Smooth muscle cell (in vitro differentiated cells): ENCODE results near the gene TMEM221. TPM values are rescaled to one million over a fixed set of nuclear protein-coding genes. Genes with fewer than 3 reads are reported as not detected.

Experiments
- DNase-seq: peaks from one replicate; lab custom pipeline; 2025; ENCODE audit not compliant: unreplicated experiment; lab: John Stamatoyannopoulos, UW
- H2AFZ ChIP-seq: fragments of 200-600 bp; sonication (generic); 2 replicates; pipeline ENCODE4 v1.6.0; 2016; ENCODE audit warnings: antibody characterized with exemption, low read depth, mild to moderate bottlenecking
- H3F3A ChIP-seq: fragments of 200-600 bp; sonication (generic); 2 replicates; pipeline ENCODE4 v1.6.0; 2017; ENCODE audit warnings: antibody characterized with exemption, low read depth
- H3K27ac ChIP-seq: fragments of 200-600 bp; sonication (generic); 2 replicates; pipeline ENCODE4 v1.5.1; 2016; ENCODE audit warnings: low read depth, mild to moderate bottlenecking
- H3K27me3 ChIP-seq: fragments of 200-600 bp; sonication (generic); 2 replicates; pipeline ENCODE4 v1.6.1; 2016; ENCODE audit warnings: low read depth, mild to moderate bottlenecking
- H3K36me3 ChIP-seq: fragments of 200-600 bp; sonication (generic); 2 replicates; pipeline ENCODE4 v1.5.1; 2016; ENCODE audit warnings: low read depth
- H3K4me1 ChIP-seq: fragments of 200-600 bp; sonication (generic); 2 replicates; pipeline ENCODE4 v1.5.1; 2016; ENCODE audit warnings: low read depth
- H3K4me2 ChIP-seq: fragments of 200-600 bp; sonication (generic); 2 replicates; pipeline ENCODE4 v1.6.0; 2016; ENCODE audit warnings: mild to moderate bottlenecking
- H3K4me3 ChIP-seq: fragments of 200-600 bp; sonication (generic); 2 replicates; pipeline ENCODE4 v1.5.1; 2016; ENCODE audit warnings: mild to moderate bottlenecking
- H3K79me2 ChIP-seq: fragments of 200-600 bp; sonication (generic); 2 replicates; pipeline ENCODE4 v1.6.0; 2016; ENCODE audit warnings: low read depth, mild to moderate bottlenecking
- H3K9ac ChIP-seq: fragments of 200-600 bp; sonication (generic); 2 replicates; pipeline ENCODE4 v1.6.0; 2016; ENCODE audit warnings: low read depth
- H3K9me3 ChIP-seq: fragments of 200-600 bp; sonication (generic); replicated peaks from 2 replicates; pipeline ENCODE4 v1.5.1; 2016; ENCODE audit warnings: low read depth
- H4K20me1 ChIP-seq: fragments of 200-600 bp; sonication (generic); 2 replicates; pipeline ENCODE4 v1.6.0; 2016; ENCODE audit warnings: low read depth
- WGBS: methylation state at CpG from one replicate; pipeline ENCODE4 v1.1.7; 2016; ENCODE audit warnings: low lambda C conversion rate; 5-methylcytosine and 5-hydroxymethylcytosine counted together
- polyA plus RNA-seq: library from polyadenylated mRNA; unstranded; fragments of >200 nt; fragmentation: Nextera tagmentation; extraction: Ambion mirVana; gene quantifications from 2 replicates; pipeline ENCODE4 v1.2.1, GENCODE V29; 2016
- total RNA-seq: library from RNA; depleted of rRNA; stranded (reverse); fragments of >200 nt; gene quantifications from 2 replicates; pipeline ENCODE4 v1.2.3, GENCODE V29; 2014
- TF ChIP-seq, protein P1 (sequence below): fragments of 200-600 bp; sonication (generic); IDR thresholded peaks from 2 replicates; pipeline ENCODE4 v1.5.1; 2017; ENCODE audit warnings: borderline replicate concordance, mild to moderate bottlenecking, antibody characterized with exemption; ENCODE audit not compliant: insufficient read depth, poor library complexity, severe bottlenecking

Gene TMEM221
- total and polyA plus RNA-seq, 2 experiments from 2014 or later: 0.31 to 0.63 TPM

DNA sequence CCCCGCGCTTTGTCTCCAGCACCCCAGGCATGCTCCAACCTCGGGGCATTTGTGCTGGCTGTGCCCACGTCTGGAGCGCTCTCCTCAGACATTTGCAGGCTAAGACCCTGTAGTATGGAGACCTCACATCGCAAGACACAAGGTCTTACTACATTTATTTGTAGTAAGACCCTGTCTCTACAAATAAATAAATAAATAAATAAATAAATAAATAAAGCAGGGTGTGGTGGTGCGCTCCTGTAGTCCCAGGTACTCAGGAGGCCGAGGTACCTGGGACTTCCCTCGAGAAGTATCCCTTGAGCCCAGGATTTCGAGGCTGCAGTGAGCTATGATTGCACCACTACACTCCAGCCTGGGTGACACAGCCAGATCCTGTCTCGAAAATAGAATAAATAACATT, 7.7 kb upstream of the TMEM221 start:
- Histone ChIP-seq H3K9ac (no peak overlapping the region), H3K4me2 (no peak overlapping the region), H3K9me3 (no peaks in the 10 kb centered on the region), H2AFZ (no peak overlapping the region), H3K4me3 (no peak overlapping the region), H3K27me3 (peaks cover 48% of the 10 kb centered on the region), H3K79me2 (no peaks in the 10 kb centered on the region), H3K4me1 (no peaks in the 10 kb centered on the region), H3K36me3 (no peaks in the 10 kb centered on the region), H3F3A (no peaks in the 10 kb centered on the region), H3K27ac (no peak overlapping the region), H4K20me1 (no peaks in the 10 kb centered on the region)
- TF ChIP-seq, protein P1, sequence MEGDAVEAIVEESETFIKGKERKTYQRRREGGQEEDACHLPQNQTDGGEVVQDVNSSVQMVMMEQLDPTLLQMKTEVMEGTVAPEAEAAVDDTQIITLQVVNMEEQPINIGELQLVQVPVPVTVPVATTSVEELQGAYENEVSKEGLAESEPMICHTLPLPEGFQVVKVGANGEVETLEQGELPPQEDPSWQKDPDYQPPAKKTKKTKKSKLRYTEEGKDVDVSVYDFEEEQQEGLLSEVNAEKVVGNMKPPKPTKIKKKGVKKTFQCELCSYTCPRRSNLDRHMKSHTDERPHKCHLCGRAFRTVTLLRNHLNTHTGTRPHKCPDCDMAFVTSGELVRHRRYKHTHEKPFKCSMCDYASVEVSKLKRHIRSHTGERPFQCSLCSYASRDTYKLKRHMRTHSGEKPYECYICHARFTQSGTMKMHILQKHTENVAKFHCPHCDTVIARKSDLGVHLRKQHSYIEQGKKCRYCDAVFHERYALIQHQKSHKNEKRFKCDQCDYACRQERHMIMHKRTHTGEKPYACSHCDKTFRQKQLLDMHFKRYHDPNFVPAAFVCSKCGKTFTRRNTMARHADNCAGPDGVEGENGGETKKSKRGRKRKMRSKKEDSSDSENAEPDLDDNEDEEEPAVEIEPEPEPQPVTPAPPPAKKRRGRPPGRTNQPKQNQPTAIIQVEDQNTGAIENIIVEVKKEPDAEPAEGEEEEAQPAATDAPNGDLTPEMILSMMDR: no peak
- no peak for DNase-seq
- WGBS: 75% methylated on average over 11 of the region's 11 CpGs

DNA sequence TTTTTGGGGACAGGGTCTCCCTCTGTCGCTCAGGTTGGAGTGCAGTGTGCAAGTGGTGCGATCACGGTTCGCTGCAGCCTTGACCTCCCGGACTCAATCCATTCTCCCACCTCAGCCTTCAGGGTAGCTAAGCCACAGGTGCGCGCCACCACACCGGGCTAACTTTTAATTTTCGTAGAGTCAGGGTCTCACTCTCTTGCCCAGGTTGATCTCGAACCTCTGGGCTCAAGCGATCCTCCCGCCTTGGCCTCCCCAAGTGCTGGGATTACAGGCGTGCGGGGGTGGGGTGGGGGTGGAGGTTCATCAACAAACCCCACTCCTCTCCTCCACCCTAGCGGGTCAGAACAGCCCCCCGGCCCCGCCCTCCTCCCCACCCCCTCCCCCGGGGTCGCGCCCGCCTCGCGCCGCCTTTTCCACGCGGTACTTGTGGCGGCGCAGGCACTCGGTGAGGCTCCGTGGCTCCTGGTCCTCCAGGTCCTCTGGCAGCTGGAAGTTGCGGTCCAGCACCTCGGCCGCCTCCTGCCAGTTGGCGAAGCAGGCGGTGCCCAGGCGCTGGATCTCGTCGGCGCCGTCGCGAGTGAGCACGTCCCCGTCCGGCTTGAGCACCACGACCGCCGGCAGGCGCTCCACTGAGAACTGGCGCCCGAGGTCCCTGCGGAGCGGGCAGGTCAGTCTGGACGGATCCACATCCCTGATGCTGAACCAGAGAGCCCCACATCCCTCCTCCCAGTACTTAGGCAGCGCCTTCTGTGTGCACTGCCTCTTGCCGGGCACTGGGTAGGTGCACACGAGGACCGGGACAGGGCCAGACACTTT, 7.0 kb upstream of the TMEM221 start:
- Histone ChIP-seq H3K9me3 (no peaks in the 10 kb centered on the region), H3K27me3 (peaks cover 48% of the 10 kb centered on the region), H3K36me3 (no peaks in the 10 kb centered on the region), H3K4me3 (no peak overlapping the region), H3K79me2 (no peaks in the 10 kb centered on the region), H3F3A (no peaks in the 10 kb centered on the region), H3K4me2 (no peak overlapping the region), H3K4me1 (no peaks in the 10 kb centered on the region), H4K20me1 (no peaks in the 10 kb centered on the region), H3K27ac (no peak overlapping the region), H2AFZ (no peak overlapping the region), H3K9ac (no peak overlapping the region)
- no peak for DNase-seq
- 36% methylated on average over 40 of the region's 58 CpGs for WGBS
- TF ChIP-seq, protein P1: no peak

DNA sequence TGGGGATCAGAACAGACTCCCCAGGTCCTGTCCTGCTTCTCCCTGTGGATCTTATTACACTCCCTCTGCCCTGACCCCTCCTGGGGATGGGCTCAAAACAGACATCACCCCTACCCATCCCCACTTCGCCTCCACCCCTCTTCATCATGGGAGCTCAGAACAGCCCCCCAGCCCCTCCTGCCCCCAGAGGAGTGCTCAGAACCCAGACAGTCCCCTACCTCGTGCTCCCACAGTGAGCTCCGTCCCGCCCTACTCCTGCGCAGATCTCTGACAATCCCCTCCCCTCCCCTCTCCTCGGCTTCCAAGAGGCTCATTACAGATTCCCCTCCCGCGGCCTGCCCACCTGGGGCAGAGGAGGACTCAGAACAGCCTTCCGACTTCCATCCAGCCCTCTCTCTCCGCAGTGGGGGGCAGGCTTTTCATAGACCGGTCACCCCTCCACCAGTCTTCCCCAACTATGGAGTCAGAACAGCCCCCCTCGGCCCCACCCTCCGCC, 6.2 kb upstream of the TMEM221 start:
- no peaks in the 10 kb centered on the region for H3K9me3 ChIP-seq
- H4K20me1 ChIP-seq: no peaks in the 10 kb centered on the region
- H3K36me3 ChIP-seq: no peaks in the 10 kb centered on the region
- H3K27ac ChIP-seq: no peak overlapping the region
- H2AFZ ChIP-seq: no peak overlapping the region
- DNase-seq: no peak
- WGBS: 9% methylated on average over 12 of the region's 13 CpGs
- H3K79me2 ChIP-seq: no peaks in the 10 kb centered on the region
- peaks cover 48% of the 10 kb centered on the region for H3K27me3 ChIP-seq
- no peaks in the 10 kb centered on the region for H3K4me1 ChIP-seq
- no peak overlapping the region for H3K4me2 ChIP-seq
- H3K9ac ChIP-seq: no peak overlapping the region
- H3K4me3 ChIP-seq: no peak overlapping the region
- TF ChIP-seq, protein P1: no peak
- no peaks in the 10 kb centered on the region for H3F3A ChIP-seq
